MM.1S (cell line): ENCODE results near the gene EIPR1.

ENCODE experiments used
- DNase-seq: peaks from one replicate; pipeline ENCODE4 v3.0.0-alpha.2; 2015
- H2AFZ ChIP-seq: fragments of 300-600 bp; sonication (generic); 2 replicates; pipeline ENCODE4 v1.6.0; 2016; ENCODE audit warnings: antibody characterized with exemption, low read length
- H3F3A ChIP-seq: fragments of 300-600 bp; sonication (generic); 2 replicates; pipeline ENCODE4 v1.6.1; 2016; ENCODE audit warnings: mild to moderate bottlenecking, antibody characterized with exemption, low read length, moderate library complexity, mixed read lengths; ENCODE audit not compliant: insufficient read depth
- H3K27ac ChIP-seq: fragments of 300-600 bp; sonication (generic); 2 replicates; pipeline ENCODE4 v1.5.1; 2016; ENCODE audit warnings: mild to moderate bottlenecking, low read length
- H3K27me3 ChIP-seq: fragments of 300-600 bp; sonication (generic); replicated peaks from 2 replicates; pipeline ENCODE4 v1.6.0; 2016; ENCODE audit warnings: low read length; ENCODE audit not compliant: insufficient read depth
- H3K36me3 ChIP-seq: fragments of 300-600 bp; sonication (generic); replicated peaks from 2 replicates; pipeline ENCODE4 v1.6.1; 2016; ENCODE audit warnings: mild to moderate bottlenecking, low read length, mixed read lengths; ENCODE audit not compliant: insufficient read depth
- H3K4me1 ChIP-seq: fragments of 300-600 bp; sonication (generic); 2 replicates; pipeline ENCODE4 v1.6.1; 2016; ENCODE audit warnings: low read length, mixed read lengths
- H3K4me2 ChIP-seq: fragments of 300-600 bp; sonication (generic); 2 replicates; pipeline ENCODE4 v1.6.0; 2016; ENCODE audit warnings: low read depth, low read length
- H3K4me3 ChIP-seq: fragments of 300-600 bp; sonication (generic); 2 replicates; pipeline ENCODE4 v1.5.1; 2016; ENCODE audit warnings: low read length, mixed read lengths
- H3K79me2 ChIP-seq: fragments of 300-600 bp; sonication (generic); 2 replicates; pipeline ENCODE4 v1.6.1; 2016; ENCODE audit warnings: mixed run types, low read length, mixed read lengths
- H3K9ac ChIP-seq: fragments of 300-600 bp; sonication (generic); 2 replicates; pipeline ENCODE4 v1.6.1; 2016; ENCODE audit warnings: low read length, mixed read lengths
- H3K9me2 ChIP-seq: fragments of 300-600 bp; sonication (generic); replicated peaks from 2 replicates; pipeline ENCODE4 v1.6.1; 2016; ENCODE audit warnings: mild to moderate bottlenecking, low read length, mixed read lengths; ENCODE audit not compliant: insufficient read depth
- H3K9me3 ChIP-seq: fragments of 300-600 bp; sonication (generic); replicated peaks from 2 replicates; pipeline ENCODE4 v1.6.1; 2016; ENCODE audit warnings: mild to moderate bottlenecking, low read length, mixed read lengths; ENCODE audit not compliant: insufficient read depth
- H4K20me1 ChIP-seq: fragments of 300-600 bp; sonication (generic); 2 replicates; pipeline ENCODE4 v1.6.1; 2016; ENCODE audit warnings: mild to moderate bottlenecking, low read length, moderate library complexity, mixed read lengths; ENCODE audit not compliant: insufficient read depth
- EZH2 ChIP-seq: fragments of 300-600 bp; sonication (generic); optimal IDR thresholded peaks from 2 replicates; pipeline ENCODE3; 2017; ENCODE audit warnings: low read depth, mild to moderate bottlenecking, antibody characterized with exemption, low read length, mixed read lengths
- EZH2phosphoT487 ChIP-seq: fragments of 300-600 bp; sonication (generic); IDR thresholded peaks from 2 replicates; pipeline ENCODE4 v1.6.1; 2018; ENCODE audit warnings: antibody characterized with exemption, low read length
- TF ChIP-seq, protein P1 (sequence below): fragments of 300-600 bp; sonication (generic); IDR thresholded peaks from 2 replicates; pipeline ENCODE4 v1.5.1; 2016; ENCODE audit warnings: antibody characterized with exemption, low read length, mixed read lengths

Gene EIPR1

DNA sequence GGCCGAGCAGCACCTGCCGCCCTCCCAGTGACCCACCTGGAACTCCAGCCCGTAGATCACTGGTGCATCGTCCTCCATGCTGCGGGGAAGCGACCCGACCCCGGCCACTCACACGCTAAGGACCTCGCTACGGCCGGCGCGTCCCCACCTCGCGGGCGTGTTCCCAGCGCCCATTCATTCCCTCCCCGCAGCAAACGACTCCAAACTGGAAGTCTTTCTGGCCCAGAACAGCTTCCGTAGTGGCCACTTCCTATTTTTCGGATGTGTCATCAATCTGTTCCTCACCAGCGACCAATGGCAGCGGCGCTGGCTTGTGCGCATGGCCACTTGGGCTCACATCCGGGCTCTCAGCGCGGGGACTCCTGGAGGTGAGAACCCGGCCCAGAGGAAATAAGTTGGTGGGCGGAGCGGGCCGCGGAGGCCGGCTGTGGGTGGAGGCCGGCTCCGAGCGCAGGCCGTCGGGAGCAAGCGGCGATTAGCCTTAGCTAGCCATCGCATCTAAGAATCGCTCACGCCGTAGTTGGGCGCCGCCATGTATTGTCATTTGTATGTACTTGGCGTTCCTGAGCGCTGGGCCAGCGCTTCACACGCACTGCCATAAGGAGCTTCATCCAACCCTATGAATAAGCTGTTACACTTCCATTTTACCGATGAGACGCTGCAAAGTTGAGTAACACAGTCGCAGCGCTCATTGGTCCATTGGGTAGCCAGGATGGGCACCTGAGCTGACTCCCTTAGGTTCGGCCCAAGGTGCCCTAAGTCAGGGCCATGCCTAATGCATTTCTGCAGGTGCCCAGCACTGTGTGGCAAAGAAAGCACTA lies at the start of gene EIPR1:
Gene EIPR1 (minus strand): TSS at position 207 of the 821 bp plus-strand sequence. CDS start 129 bp downstream, at position 78.
- Histone ChIP-seq H3K4me1 (peaks cover 13% of the 10 kb centered on the region; the same call in 1 of the 2 replicates), H3K9me2 (no peaks in the 10 kb centered on the region), H3K9me3 (no peaks in the 10 kb centered on the region), H4K20me1 (no peaks in the 10 kb centered on the region), H3K27me3 (no peaks in the 10 kb centered on the region), H3F3A (no peaks in the 10 kb centered on the region), H3K79me2 (peaks cover 33% of the 10 kb centered on the region), H3K4me3 (peak within 1 kb of the TSS; percentile 76), H2AFZ (peak within 1 kb of the TSS; percentile 80), H3K4me2 (peak within 1 kb of the TSS; percentile 49; the same call in 1 of the 2 replicates), H3K36me3 (no peaks in the 10 kb centered on the region), H3K9ac (peak within 1 kb of the TSS; percentile 67), H3K27ac (peak within 1 kb of the TSS; percentile 57)
- DNase-seq: peak; percentile 94
- TF ChIP-seq EZH2phosphoT487: no peak
- TF ChIP-seq EZH2: no peak
- TF ChIP-seq, protein P1, sequence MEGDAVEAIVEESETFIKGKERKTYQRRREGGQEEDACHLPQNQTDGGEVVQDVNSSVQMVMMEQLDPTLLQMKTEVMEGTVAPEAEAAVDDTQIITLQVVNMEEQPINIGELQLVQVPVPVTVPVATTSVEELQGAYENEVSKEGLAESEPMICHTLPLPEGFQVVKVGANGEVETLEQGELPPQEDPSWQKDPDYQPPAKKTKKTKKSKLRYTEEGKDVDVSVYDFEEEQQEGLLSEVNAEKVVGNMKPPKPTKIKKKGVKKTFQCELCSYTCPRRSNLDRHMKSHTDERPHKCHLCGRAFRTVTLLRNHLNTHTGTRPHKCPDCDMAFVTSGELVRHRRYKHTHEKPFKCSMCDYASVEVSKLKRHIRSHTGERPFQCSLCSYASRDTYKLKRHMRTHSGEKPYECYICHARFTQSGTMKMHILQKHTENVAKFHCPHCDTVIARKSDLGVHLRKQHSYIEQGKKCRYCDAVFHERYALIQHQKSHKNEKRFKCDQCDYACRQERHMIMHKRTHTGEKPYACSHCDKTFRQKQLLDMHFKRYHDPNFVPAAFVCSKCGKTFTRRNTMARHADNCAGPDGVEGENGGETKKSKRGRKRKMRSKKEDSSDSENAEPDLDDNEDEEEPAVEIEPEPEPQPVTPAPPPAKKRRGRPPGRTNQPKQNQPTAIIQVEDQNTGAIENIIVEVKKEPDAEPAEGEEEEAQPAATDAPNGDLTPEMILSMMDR: no peak

DNA sequence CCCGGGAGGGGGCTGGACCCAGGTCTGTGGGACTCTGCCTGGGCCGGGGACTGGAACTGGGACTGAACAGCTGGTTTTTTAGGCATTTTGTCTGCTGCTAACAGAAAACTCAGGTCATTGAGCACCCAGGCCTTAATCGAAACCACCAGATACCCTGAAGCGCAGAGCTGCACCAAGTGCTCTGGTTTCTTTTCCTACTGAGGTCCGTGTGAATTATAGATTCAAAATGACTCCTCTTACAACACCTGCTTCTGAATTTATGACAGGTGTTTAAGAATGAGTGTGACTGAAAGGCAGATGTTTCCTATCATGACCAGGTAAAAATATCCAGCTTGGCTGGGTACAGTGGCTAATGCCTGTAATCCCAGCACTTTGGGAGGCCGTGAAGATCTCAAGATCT lies 49.7 kb upstream of the EIPR1 start:
- H3K9me2 ChIP-seq: no peaks in the 10 kb centered on the region
- no peaks in the 10 kb centered on the region for H3K9me3 ChIP-seq
- H3K4me2 ChIP-seq: peak overlapping the region; percentile 50; the same call in 1 of the 2 replicates
- H3F3A ChIP-seq: peaks cover 18% of the 10 kb centered on the region; the same call in 1 of the 2 replicates
- peak overlapping the region; percentile 77 for H3K27ac ChIP-seq
- peak overlapping the region; percentile 24; the same call in 1 of the 2 replicates for H3K4me3 ChIP-seq
- no peak for TF ChIP-seq EZH2phosphoT487
- TF ChIP-seq, protein P1: no peak
- no peak for TF ChIP-seq EZH2
- H3K4me1 ChIP-seq: peaks cover 16% of the 10 kb centered on the region
- no peaks in the 10 kb centered on the region for H3K79me2 ChIP-seq
- H3K9ac ChIP-seq: peak overlapping the region; percentile 13; the same call in 1 of the 2 replicates
- H4K20me1 ChIP-seq: no peaks in the 10 kb centered on the region
- H3K36me3 ChIP-seq: no peaks in the 10 kb centered on the region
- no peak overlapping the region for H2AFZ ChIP-seq
- peak; percentile 89 for DNase-seq
- H3K27me3 ChIP-seq: no peaks in the 10 kb centered on the region

DNA sequence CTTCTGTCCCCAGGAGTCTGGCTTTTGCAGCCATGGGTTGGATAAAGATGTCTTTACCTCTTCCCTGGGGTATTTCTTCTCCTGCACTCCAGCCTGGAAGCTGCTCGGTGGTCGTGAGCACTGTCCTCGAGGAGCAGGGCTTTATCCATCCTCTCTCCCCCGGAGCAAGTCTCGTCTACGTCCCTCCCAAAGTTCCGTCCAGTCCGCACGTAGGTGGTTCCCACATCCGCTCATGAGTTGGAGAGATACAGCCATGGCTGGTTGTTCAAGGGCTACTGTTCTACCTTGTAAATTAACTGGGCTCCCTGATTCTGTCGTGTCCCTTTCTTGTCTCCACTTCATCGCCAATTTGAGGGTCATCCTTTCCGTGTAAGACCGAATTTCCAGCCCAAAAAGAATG lies 49.0 kb upstream of the EIPR1 start:
- Histone ChIP-seq H3K4me2 (peak overlapping the region; percentile 50), H3K4me3 (peak overlapping the region; percentile 24; the same call in 1 of the 2 replicates), H4K20me1 (no peaks in the 10 kb centered on the region), H3K36me3 (no peaks in the 10 kb centered on the region), H3K9ac (peak overlapping the region; percentile 13; the same call in 1 of the 2 replicates), H3K9me3 (no peaks in the 10 kb centered on the region), H3K27ac (peak overlapping the region; percentile 77), H3K79me2 (no peaks in the 10 kb centered on the region), H3K27me3 (no peaks in the 10 kb centered on the region), H3K4me1 (peaks cover 16% of the 10 kb centered on the region), H3F3A (peaks cover 18% of the 10 kb centered on the region; the same call in 1 of the 2 replicates), H2AFZ (no peak overlapping the region), H3K9me2 (no peaks in the 10 kb centered on the region)
- TF ChIP-seq EZH2 (no peak), EZH2phosphoT487 (no peak)
- TF ChIP-seq, protein P1: no peak
- DNase-seq: no peak
